H1 (cell line): ENCODE results near the gene RNASE11. TPM values are rescaled to one million over a fixed set of nuclear protein-coding genes. Genes with fewer than 3 reads are reported as not detected.

ENCODE experiments used
- BCL11A ChIP-seq, 2 experiments: IDR thresholded peaks; one replicate each; pipeline ENCODE4 v1.6.1; 2011; ENCODE audit warnings: low read depth in 2 of 2, low read length in 2 of 2, mild to moderate bottlenecking in 2 of 2
- CBX8 ChIP-seq: fragments of 300-800, 300-1000 bp; sonication (generic); IDR thresholded peaks from 2 replicates; pipeline ENCODE4 v1.7.1; 2016; ENCODE audit warnings: low read depth, low read length, borderline replicate concordance
- EP300 ChIP-seq, 2 experiments: IDR thresholded peaks; 1 replicate in 1 of 2; 2 replicates in 1 of 2; pipeline ENCODE4 v1.6.1; 2011 to 2012; ENCODE audit warnings: low read depth in 2 of 2, low read length in 2 of 2, mild to moderate bottlenecking in 2 of 2, borderline replicate concordance in 1 of 2, inconsistent platforms in 1 of 2, moderate library complexity in 1 of 2
- KDM5A ChIP-seq: fragments of 200-600 bp; IDR thresholded peaks from 2 replicates; pipeline ENCODE4 v1.7.1; 2012; ENCODE audit warnings: mild to moderate bottlenecking, low read length, inconsistent platforms, mixed read lengths
- PHF8 ChIP-seq: fragments of 200-600 bp; sonication (generic); conservative IDR thresholded peaks from 2 replicates; pipeline ENCODE4 v1.7.1; 2012; ENCODE audit warnings: low read depth, mild to moderate bottlenecking, inconsistent platforms, low read length, moderate library complexity
- POU5F1 ChIP-seq: IDR thresholded peaks from 2 replicates; pipeline ENCODE4 v1.6.1; 2011; ENCODE audit warnings: low read depth, mild to moderate bottlenecking, low read length, moderate library complexity
- RAD21 ChIP-seq, 2 experiments: IDR thresholded peaks in 1 of 2; conservative IDR thresholded peaks in 1 of 2; 2 replicates each; pipeline ENCODE4 v1.6.1; 2011; ENCODE audit warnings: low read depth in 2 of 2, low read length in 2 of 2, improper control_type of control experiment in 1 of 2, inconsistent platforms in 1 of 2, mild to moderate bottlenecking in 1 of 2, moderate library complexity in 1 of 2
- polyA plus RNA-seq, 7 experiments: library from polyadenylated mRNA; depleted of rRNA in 3 of 7; stranded (reverse) in 5 of 7; unstranded in 2 of 7; fragments of >200 nt in 5 of 7; fragments of 200-250 nt in 2 of 7; gene quantifications; 1 replicate in 5 of 7; 2 replicates in 1 of 7; 4 replicates in 1 of 7; pipeline versions ENCODE4 v1.2.1 to v1.2.3, GENCODE V29; 2011 to 2013; ENCODE audit warnings: missing spikeins in 2 of 7, mixed read lengths in 2 of 7
- total RNA-seq: library from RNA; stranded (reverse); fragmentation: NEBNext Ultra II Directional; extraction: Animal tissue kit (Norgen Biotek cat#: 25700); gene quantifications from 2 replicates; pipeline ENCODE4 v1.2.1, GENCODE V29; 2021

The RNASE11 gene
- total and polyA plus RNA-seq, 2 of the 8 experiments (the other 6 are each of a cell fraction or from before 2014, with no cell fraction given): not detected

DNA sequence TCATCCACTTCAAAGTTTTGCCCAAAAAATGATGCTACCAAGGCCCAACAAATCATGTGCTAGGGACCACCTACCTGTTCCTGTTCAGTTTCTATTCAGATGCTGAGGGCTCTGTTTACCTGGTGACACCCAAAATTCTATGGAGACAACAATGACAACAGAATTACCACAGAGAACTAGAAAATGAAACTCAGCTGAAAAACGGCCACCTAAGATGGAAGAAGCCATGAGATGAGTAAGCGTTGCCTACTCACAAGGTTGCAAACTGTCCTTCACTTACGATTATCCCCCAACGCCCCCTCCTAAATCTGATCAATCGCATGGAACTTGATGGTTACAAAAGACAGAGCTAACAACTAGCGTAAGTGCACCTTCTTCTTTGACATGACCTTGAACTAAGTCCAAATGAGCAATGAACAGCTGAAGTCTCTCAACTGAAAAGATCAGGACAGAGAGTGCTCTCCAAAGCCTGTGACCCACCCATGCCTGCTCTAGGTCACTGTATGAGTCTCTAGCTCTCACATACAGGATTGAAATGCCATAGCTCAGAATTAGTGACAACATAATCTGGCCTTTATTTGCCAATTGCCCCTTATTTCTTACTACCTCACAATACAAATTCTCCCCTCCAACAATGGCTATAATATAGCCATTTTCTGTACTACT lies at the start of gene RNASE11 (continued):
- no peak for TF ChIP-seq RAD21 (IDR thresholded peaks at IDR 0.05 in 1 of 2, conservative IDR thresholded peaks at IDR 0.05 in 1 of 2; ENCODE audit: low read depth in 2 of 2, low read length in 2 of 2)
- no peak for TF ChIP-seq BCL11A (IDR thresholded peaks at IDR 0.05; ENCODE audit: low read depth in 2 of 2, low read length in 2 of 2)
- TF ChIP-seq POU5F1: no peak
- no peak for TF ChIP-seq KDM5A
- no peak for TF ChIP-seq CBX8
- TF ChIP-seq EP300 (IDR thresholded peaks at IDR 0.05; ENCODE audit: borderline replicate concordance in 1 of 2, low read depth in 2 of 2, low read length in 2 of 2): no peak
- no peak for TF ChIP-seq PHF8
